IMR-90 (cell line): Measurements from ENCODE around the gene IL36B. TPM values are rescaled to one million over a fixed set of nuclear protein-coding genes. Genes with fewer than 3 reads are reported as not detected.

Experiments
- ATAC-seq: fragments of 200-7000 bp; cut with Tn5 transposase; 2 replicates; pipeline ENCODE4 v1.9.1; 2020; ENCODE audit warnings: low read depth, mild to moderate bottlenecking, moderate library complexity
- BruUV-seq: library from RNA; stranded (reverse); fragments of 400-500 nt; replicated peaks from 2 replicates; lab custom pipeline; 2021; lab: Mats Ljungman, UMichigan
- CTCF ChIA-PET: fragments of 300-600 bp; formaldehyde crosslinking; extraction: SDS; loops from one replicate; lab custom pipeline; 2021; ENCODE audit warnings: antibody characterized with exemption; lab: Yijun Ruan, JAX
- POLR2A ChIA-PET: fragments of 300-600 bp; sonication (Branson Sonifier 250); formaldehyde crosslinking; loops from one replicate; lab custom pipeline; 2022; ENCODE audit warnings: antibody characterized with exemption; ENCODE audit not compliant: unreplicated experiment; lab: Charles Lee
- DNase-seq: peaks from one replicate; pipeline ENCODE4 v3.0.0; 2013
- H2AFZ ChIP-seq: replicated peaks from 2 replicates; pipeline ENCODE3; 2013; ENCODE audit warnings: low read length, mild to moderate bottlenecking; ENCODE audit not compliant: poor library complexity
- H2AK5ac ChIP-seq: 2 replicates; pipeline ENCODE4 v1.6.1; 2013; ENCODE audit warnings: low read depth, low read length, inconsistent platforms
- H2AK9ac ChIP-seq: replicated peaks from 2 replicates; pipeline ENCODE3; 2013; ENCODE audit warnings: mild to moderate bottlenecking, low read depth, low read length, moderate library complexity; ENCODE audit not compliant: poor library complexity
- H2BK120ac ChIP-seq: 2 replicates; pipeline ENCODE4 v1.6.1; 2013; ENCODE audit warnings: low read depth, low read length, inconsistent platforms
- H2BK15ac ChIP-seq: 3 replicates; pipeline ENCODE4 v1.6.1; 2013; ENCODE audit warnings: low read depth, low read length, inconsistent platforms
- H2BK20ac ChIP-seq: 2 replicates; pipeline ENCODE4 v1.6.1; 2013; ENCODE audit warnings: low read depth, mild to moderate bottlenecking, inconsistent platforms, low read length, moderate library complexity
- H2BK5ac ChIP-seq: 2 replicates; pipeline ENCODE4 v1.6.1; 2013; ENCODE audit warnings: mild to moderate bottlenecking, low read depth, low read length, inconsistent platforms; ENCODE audit not compliant: poor library complexity, severe bottlenecking
- H3K14ac ChIP-seq: replicated peaks from 2 replicates; pipeline ENCODE4 v1.6.1; 2013; ENCODE audit warnings: low read depth, low read length, inconsistent platforms
- H3K18ac ChIP-seq: 2 replicates; pipeline ENCODE4 v1.6.1; 2013; ENCODE audit warnings: low read depth, low read length, control low read depth
- H3K23ac ChIP-seq: 2 replicates; pipeline ENCODE4 v1.6.1; 2013; ENCODE audit warnings: low read depth, low read length, inconsistent platforms
- H3K27ac ChIP-seq: 2 replicates; pipeline ENCODE4 v1.5.1; 2013; ENCODE audit warnings: mild to moderate bottlenecking, control low read depth, low read length; ENCODE audit not compliant: insufficient read depth
- H3K27me3 ChIP-seq: 2 replicates; pipeline ENCODE4 v1.6.1; 2013; ENCODE audit warnings: low read length; ENCODE audit not compliant: control insufficient read depth, insufficient read depth
- H3K36me3 ChIP-seq: 2 replicates; pipeline ENCODE4 v1.6.1; 2013; ENCODE audit warnings: low read length, mixed read lengths; ENCODE audit not compliant: control insufficient read depth, insufficient read depth
- H3K4ac ChIP-seq: 2 replicates; pipeline ENCODE4 v1.6.1; 2013; ENCODE audit warnings: low read depth, low read length, inconsistent platforms
- H3K4me1 ChIP-seq: 2 replicates; pipeline ENCODE4 v1.6.1; 2013; ENCODE audit warnings: low read length, mixed read lengths; ENCODE audit not compliant: control insufficient read depth, insufficient read depth
- H3K4me2 ChIP-seq: 2 replicates; pipeline ENCODE4 v1.6.1; 2013; ENCODE audit warnings: low read depth, mild to moderate bottlenecking, control low read depth, low read length, moderate library complexity
- H3K4me3 ChIP-seq: 2 replicates; pipeline ENCODE4 v1.5.1; 2013; ENCODE audit warnings: low read depth, mild to moderate bottlenecking, control low read depth, low read length, moderate library complexity; ENCODE audit not compliant: insufficient read depth
- H3K56ac ChIP-seq: 2 replicates; pipeline ENCODE4 v1.6.1; 2013; ENCODE audit warnings: low read length, inconsistent platforms; ENCODE audit not compliant: insufficient read depth; ENCODE audit errors: extremely low read depth
- H3K79me1 ChIP-seq, 2 experiments: 2 replicates each; pipeline ENCODE4 v1.6.1; 2013; ENCODE audit warnings: low read length in 2 of 2, inconsistent platforms in 1 of 2, low read depth in 1 of 2
- H3K9ac ChIP-seq: 2 replicates; pipeline ENCODE4 v1.6.1; 2013; ENCODE audit warnings: low read depth, low read length, control low read depth
- H3K9me1 ChIP-seq: 2 replicates; pipeline ENCODE4 v1.6.1; 2013; ENCODE audit warnings: low read length, inconsistent platforms; ENCODE audit not compliant: insufficient read depth
- H3K9me3 ChIP-seq: 2 replicates; pipeline ENCODE4 v1.6.1; 2013; ENCODE audit warnings: low read length; ENCODE audit not compliant: control insufficient read depth, insufficient read depth
- H4K20me1 ChIP-seq: 2 replicates; pipeline ENCODE4 v1.6.1; 2013; ENCODE audit warnings: low read length, inconsistent platforms; ENCODE audit not compliant: insufficient read depth
- H4K5ac ChIP-seq: 2 replicates; pipeline ENCODE4 v1.6.1; 2013; ENCODE audit warnings: mild to moderate bottlenecking, low read depth, low read length, control low read depth
- H4K8ac ChIP-seq, 2 experiments: 2 replicates each; pipeline ENCODE4 v1.6.1; 2013; ENCODE audit warnings: low read depth in 2 of 2, low read length in 2 of 2, control low read depth in 1 of 2, inconsistent platforms in 1 of 2
- H4K91ac ChIP-seq: 2 replicates; pipeline ENCODE4 v1.6.1; 2013; ENCODE audit warnings: low read depth, low read length, inconsistent platforms; ENCODE audit not compliant: insufficient read depth
- CEBPB ChIP-seq: IDR thresholded peaks from 2 replicates; pipeline ENCODE4 v1.6.1; 2012; ENCODE audit warnings: low read depth, low read length, improper control_type of control experiment
- FOS ChIP-seq: fragments of 150-350 bp; IDR thresholded peaks from 2 replicates; pipeline ENCODE4 v1.6.1; 2016; ENCODE audit warnings: low read depth, low read length
- MXI1 ChIP-seq: IDR thresholded peaks from 2 replicates; pipeline ENCODE4 v1.6.1; 2012; ENCODE audit warnings: low read depth, mild to moderate bottlenecking, low read length, moderate library complexity, borderline replicate concordance
- POLR2A ChIP-seq: IDR thresholded peaks from 2 replicates; pipeline ENCODE4 v1.6.1; 2012; ENCODE audit warnings: mild to moderate bottlenecking, low read depth, low read length
- RFX5 ChIP-seq: IDR thresholded peaks from 2 replicates; pipeline ENCODE4 v1.8.0; 2012; ENCODE audit warnings: low read depth, mild to moderate bottlenecking, low read length, moderate library complexity
- SMC3 ChIP-seq: fragments of 150-350 bp; IDR thresholded peaks from 2 replicates; pipeline ENCODE4 v1.6.1; 2016; ENCODE audit warnings: low read depth, mild to moderate bottlenecking, antibody characterized with exemption, low read length, moderate library complexity
- USF2 ChIP-seq: fragments of 150-350 bp; IDR thresholded peaks from 2 replicates; pipeline ENCODE4 v1.6.1; 2017; ENCODE audit warnings: mild to moderate bottlenecking, antibody characterized with exemption, low read length, low read depth
- WGBS, 2 experiments: methylation state at CpG; one replicate each; pipeline versions ENCODE4 v1.1.5 to v1.1.7; 2013; ENCODE audit warnings: missing lambda C conversion rate in 2 of 2; ENCODE audit not compliant: insufficient read length in 1 of 2; ENCODE audit errors: extremely low coverage in 2 of 2; 5-methylcytosine and 5-hydroxymethylcytosine counted together
- dilution Hi-C: fragments of 300-500 bp; cut with HindIII; formaldehyde crosslinking; loops from one replicate; pipeline ENCODE4 v1.14.3; 2018; ENCODE audit warnings: low sequenced_read_pairs; ENCODE audit not compliant: unreplicated experiment
- in situ Hi-C: fragments of 300-500 bp; cut with MboI; formaldehyde crosslinking; loops from 3 replicates; pipeline ENCODE4 v1.14.3; 2019; ENCODE audit warnings: low sequenced_read_pairs, inconsistent platforms, mixed read lengths
- intact Hi-C: fragments of 100-400 bp; cut with micrococcal nuclease; formaldehyde crosslinking; loops from 2 replicates; pipeline ENCODE4 v1.10.0; 2022
- polyA plus RNA-seq, 3 experiments: library from polyadenylated mRNA; depleted of rRNA; stranded (reverse); fragments of >200 nt; gene quantifications; 2 replicates each; pipeline ENCODE4 v1.2.3, GENCODE V29; 2012; ENCODE audit warnings: low replicate concordance in 1 of 3
- total RNA-seq: library from RNA; depleted of rRNA; stranded (reverse); fragments of >200 nt; gene quantifications from 2 replicates; pipeline ENCODE4 v1.2.3, GENCODE V29; 2012
- TF ChIP-seq, protein P1 (sequence below): fragments of 150-350 bp; IDR thresholded peaks from 2 replicates; pipeline ENCODE4 v1.6.1; 2016; ENCODE audit warnings: low read depth, mild to moderate bottlenecking, low read length, moderate library complexity, borderline replicate concordance

Gene IL36B
- total and polyA plus RNA-seq, 2 of the 4 experiments (the other 2 are of a cell fraction): not detected

DNA sequence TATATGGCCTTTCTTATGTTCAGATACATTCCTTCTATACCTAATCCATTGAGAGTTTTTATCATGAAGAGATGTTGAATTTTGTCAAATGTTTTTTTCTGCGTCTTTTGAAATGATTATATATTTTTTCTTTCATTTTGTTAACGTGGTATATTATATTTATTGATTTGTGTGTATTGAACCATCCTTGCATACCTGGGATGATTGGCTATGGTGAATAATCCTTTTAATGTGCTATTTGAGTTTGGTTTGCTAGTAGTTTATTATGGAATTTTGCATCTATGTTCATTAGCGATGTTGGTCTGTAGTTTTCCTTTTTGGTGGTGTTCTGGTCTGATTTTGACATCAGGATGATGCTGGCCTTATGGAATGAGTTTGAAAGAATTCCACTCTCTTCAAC is 63.1 kb downstream of the IL36B start:
- Histone ChIP-seq H3K4ac (no peak overlapping the region), H2AK5ac (no peak overlapping the region), H4K91ac (no peak overlapping the region), H4K5ac (no peak overlapping the region), H3K56ac (no peak overlapping the region), H2AK9ac (no peak overlapping the region), H2BK15ac (no peak overlapping the region), H3K36me3 (no peaks in the 10 kb centered on the region), H3K23ac (no peak overlapping the region), H3K18ac (no peak overlapping the region), H4K20me1 (no peaks in the 10 kb centered on the region), H2BK20ac (no peak overlapping the region), H2AFZ (no peak overlapping the region), H2BK5ac (no peak overlapping the region), H3K79me1 (no peaks in the 10 kb centered on the region), H3K27ac (no peak overlapping the region), H3K27me3 (peaks cover 3% of the 10 kb centered on the region; the same call in 1 of the 2 replicates), H4K8ac (no peak overlapping the region), H3K9me3 (no peaks in the 10 kb centered on the region; the same call in 1 of the 2 replicates), H3K4me2 (no peak overlapping the region), H2BK120ac (no peak overlapping the region), H3K14ac (no peak overlapping the region), H3K9ac (no peak overlapping the region), H3K9me1 (no peaks in the 10 kb centered on the region), H3K4me1 (no peaks in the 10 kb centered on the region), H3K4me3 (no peak overlapping the region)
- in situ Hi-C loops: no loop called here
- DNase-seq (no peak), ATAC-seq (no peak)
- TF ChIP-seq FOS (no peak), USF2 (no peak), SMC3 (no peak), RFX5 (no peak), MXI1 (no peak), CEBPB (no peak), POLR2A (no peak)
- TF ChIP-seq, protein P1, sequence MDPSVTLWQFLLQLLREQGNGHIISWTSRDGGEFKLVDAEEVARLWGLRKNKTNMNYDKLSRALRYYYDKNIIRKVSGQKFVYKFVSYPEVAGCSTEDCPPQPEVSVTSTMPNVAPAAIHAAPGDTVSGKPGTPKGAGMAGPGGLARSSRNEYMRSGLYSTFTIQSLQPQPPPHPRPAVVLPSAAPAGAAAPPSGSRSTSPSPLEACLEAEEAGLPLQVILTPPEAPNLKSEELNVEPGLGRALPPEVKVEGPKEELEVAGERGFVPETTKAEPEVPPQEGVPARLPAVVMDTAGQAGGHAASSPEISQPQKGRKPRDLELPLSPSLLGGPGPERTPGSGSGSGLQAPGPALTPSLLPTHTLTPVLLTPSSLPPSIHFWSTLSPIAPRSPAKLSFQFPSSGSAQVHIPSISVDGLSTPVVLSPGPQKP: no peak
- dilution Hi-C loops: no loop called here
- BruUV-seq: no TSS peak
- ChIA-PET CTCF (no interaction called here), POLR2A (no interaction called here)
- intact Hi-C loops: no loop called here
- WGBS, 2 experiments: no CpG with 5 or more reads among the region's 3 CpGs
